NCI-H146 treated with DMSO at 0.1 percent for 48 hours (cell line): ENCODE data around the gene IFITM5.
"Not testable (repeated sequence)": the region's sequence is repeated elsewhere in the genome, so short reads cannot be mapped to it uniquely, and the experiment has no call there.

ENCODE experiments used
- DNase-seq: peaks from one replicate; lab custom pipeline; 2025; ENCODE audit not compliant: unreplicated experiment; lab: John Stamatoyannopoulos, UW

Gene IFITM5

GRCh38 chr11:299081-299891, at the start of gene IFITM5:
IFITM5 (minus strand) TSS chr11:299526; CDS start chr11:299490, 36 bp downstream.
- DNase-seq = no peak

DNA sequence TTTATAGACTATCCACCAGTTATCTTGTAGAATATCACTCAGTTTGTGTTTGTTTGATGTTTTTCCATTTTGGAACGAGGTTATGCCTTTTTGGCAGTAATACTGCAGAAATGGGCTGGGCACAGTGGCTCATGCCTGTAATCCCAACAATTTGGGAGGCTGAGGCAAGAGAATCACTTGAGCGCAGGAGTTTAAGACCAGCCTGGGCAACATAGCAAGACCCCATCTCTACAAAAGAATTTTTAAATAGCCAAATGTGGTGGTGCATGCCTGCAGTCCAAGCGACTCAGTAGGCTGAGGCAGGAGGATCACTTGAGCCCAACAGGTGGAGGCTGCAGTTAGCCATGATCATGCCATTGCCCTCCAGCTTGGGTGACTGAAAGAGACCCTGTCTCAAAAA, 47.2 kb upstream of the IFITM5 start:
- DNase-seq = no peak

DNA sequence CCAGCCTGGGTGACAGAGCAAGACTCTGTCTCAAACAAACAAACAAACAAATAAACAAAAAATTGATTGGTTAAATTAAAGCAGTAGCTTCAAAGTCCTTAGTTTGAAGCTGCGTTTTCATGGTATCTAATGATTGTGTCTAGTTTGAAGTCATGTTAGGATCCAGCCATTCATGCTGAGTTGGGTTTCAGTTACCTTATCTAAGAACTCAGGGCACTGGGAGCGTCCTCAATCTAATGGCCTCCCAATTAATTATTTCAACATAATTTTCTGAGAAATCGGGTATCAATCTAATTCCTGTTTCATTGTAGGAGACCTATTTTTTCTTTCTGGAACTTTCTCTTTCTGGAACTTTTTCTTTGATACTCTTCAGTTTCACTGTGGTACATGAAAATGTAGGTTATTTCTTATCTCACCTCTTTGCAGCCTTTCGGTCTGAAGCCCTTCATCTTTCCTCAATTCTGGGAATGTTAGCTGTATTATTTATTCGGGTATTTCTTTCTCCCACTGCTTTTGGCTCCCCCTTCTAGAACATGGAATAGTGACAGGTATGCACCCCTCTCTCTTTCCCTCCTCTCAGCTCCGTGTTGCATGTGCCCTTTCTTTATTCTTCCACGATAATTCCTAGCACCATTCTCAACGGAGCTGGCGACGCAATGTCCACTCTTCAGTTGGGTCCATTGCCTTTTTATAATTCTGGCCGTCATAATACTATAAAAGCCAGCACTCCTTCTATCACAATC, 45.7 kb upstream of the IFITM5 start:
- no peak for DNase-seq

DNA sequence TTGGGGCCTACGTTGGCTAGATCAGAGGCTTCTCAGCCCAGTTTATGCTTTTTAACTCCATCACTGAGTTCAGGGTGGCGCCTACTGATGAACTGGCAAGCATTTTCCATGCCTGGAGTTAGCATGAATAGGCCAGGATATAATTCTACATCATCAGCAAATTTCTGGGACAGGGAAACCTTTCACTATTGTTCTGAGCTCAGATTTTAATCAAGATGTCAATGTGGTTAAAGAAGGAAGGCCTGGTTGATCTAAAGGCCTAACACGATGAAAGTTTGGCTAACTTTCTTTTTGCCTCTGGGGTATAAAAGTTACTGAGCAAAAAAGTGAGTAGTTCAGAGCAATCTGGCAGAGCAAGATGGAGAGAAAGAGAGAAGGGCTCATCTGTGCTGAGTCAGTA, 43.0 kb upstream of the IFITM5 start:
- no peak for DNase-seq

DNA sequence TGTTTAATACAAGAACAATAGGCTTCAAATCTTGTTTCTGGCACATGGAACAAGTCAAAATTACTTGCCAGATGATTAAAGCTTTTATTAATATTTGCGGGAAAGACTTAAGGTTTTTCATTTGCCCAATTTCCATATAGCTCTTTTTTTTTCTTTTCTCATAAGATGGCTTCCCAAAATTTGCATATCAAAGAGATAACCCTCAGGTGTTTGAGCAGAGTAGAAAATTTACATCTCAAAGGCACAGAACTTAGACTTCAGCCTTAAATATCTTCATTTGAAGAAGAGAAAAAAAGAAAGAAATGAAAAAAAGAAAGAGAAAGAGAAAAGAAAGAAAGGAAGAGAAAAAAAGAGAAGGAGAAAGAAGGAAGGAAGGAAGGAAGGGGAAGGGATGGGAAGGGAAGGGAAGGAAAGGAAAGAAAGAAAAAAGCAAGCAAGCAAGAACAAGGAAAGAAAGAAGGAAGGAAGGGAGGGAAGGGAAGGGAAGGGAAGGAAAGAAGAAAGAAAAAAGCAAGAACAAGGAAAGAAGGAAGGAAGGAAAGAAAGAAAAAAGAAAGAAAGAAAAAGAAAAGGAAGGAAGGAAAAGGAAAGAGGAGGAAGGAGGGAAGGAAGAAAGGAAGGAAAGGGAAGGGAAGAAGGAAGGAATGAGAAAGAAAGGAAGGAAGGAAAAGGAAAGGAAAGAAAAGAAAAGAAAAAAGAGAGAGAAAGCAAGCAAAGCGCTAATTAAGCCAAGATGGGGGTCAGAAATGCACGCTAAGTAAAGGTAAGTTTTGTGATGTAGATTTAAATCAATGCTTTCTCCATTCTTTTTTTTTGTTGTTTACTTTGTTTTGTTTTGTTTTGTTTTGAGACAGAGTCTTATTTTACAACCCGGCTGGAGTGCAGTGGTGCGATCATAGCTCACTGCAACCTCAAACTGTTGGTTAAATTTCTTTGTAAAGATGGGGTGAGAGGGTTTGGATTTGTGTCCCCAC, 41.5 kb upstream of the IFITM5 start:
- DNase-seq = no peak

- DNase-seq = no peak
Measured at GRCh38 chr11:339963-340362, 40.6 kb upstream of the IFITM5 start.

DNA sequence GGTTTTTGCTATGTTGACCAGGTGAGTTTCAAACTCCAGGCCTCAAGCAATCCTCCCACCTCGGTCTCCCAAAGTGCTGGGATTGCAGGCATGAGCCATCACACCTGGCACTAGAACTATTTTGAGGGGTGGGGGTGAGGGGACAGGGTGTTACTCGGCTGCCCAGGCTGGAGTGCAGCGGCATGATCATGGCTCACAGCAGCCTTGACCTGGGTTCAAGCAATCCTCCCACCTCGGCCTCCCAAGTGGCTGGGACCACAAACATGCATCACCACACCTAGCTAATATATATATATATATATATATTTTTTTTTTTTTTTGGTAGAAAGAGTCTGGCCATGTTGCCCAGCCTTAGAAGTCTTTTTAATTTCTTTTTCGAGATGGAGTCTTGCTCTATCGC, 38.4 kb upstream of the IFITM5 start:
- DNase-seq = no peak

DNA sequence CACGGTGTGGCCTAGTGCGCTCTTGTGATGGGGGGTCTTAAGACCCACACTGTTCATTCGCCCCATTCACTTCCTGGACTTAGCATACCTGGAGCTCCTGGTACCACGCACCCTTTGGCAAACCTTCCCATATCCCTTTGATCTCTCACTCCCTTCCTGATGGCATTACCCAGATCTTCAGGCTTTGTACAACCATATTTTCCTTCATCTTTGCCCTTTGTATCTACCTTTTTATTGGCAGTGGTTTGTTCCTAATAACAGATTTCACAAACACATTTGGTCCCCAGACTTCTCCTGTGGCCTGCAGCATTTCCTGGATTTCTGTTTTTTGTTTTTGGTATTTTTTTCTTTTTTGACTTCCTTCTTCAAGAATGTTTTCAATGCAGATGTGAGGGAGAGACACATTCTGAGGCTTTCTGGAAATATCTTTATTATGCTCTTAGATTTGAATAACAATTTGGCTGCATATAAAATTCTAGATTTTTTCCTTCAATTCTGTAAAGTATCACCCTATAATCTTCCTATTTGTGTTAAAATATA, 37.4 kb upstream of the IFITM5 start:
- no peak for DNase-seq

DNA sequence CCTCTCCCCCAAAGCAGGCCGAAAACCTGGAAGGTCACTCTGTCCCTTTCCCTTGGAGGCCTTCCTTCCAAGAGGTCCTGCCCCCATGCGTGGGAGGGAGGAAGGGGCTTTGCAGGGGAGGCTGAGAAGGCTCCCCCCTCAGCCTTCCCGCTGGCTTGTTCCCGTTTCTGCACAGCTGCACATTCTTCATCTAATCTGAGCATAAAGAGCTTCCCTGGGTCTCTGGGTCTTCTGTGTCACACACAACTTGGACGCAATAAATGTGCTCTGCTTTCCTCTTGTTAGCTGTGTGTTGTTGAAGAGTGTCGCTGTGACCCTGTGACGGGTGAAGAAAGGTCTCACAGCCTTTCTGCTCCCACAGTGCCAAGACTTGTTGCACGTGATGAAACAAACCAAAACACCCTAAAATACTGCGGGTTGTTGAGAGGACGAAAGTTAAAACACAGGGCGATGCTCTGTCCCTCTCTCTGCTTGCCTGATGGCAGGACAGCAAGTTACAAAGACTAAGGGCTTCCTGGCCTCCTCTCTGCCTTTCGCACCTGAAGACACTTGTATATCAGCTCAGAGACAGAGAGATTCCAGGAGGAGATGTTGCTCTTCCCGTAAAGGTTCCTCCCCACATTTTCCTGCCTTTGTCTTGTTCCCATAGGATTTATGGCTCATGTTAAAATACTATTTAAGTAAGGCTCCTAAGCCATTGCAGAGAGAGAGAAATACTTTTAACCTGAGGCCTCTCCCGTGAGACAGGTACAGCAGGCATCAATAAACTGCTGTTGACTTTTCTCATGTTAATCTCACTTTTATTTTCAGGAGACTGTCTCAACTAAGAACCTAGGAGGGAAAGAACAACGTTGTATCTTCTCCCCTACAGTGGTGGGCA, 36.7 kb upstream of the IFITM5 start:
- no peak for DNase-seq

- DNase-seq = peak; percentile 61
Measured at GRCh38 chr11:334264-334994, 35.1 kb upstream of the IFITM5 start.

DNA sequence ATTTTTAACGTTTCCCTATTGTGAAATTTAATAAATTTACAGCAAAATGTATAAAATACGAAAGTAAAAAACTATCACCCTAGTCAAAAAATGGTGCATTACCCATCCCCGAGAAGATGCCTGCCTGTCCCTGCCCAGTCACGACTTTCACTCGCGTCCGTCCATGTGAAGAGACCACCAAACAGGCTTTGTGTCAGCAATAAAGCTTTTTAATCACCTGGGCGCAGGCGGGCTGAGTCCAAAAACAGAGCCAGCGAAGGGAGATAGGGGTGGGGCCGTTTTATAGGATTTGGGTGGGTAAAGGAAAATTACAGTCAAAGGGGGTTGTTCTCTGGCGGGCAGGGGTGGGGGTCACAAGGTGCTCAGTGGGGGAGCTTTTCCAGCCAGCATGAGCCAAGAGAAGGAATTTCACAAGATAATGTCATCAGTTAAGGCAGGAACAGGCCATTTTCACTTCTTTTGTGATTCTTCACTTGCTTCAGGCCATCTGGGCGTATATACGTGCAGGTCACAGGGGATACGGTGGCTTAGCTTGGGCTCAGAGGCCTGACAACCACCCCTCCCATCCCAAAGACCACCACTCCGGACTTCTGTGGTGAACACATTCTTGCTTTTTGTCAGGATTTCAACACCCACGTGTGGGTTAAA, 34.4 kb upstream of the IFITM5 start:
- not testable (repeated sequence) for DNase-seq

GRCh38 chr11:332651-333480, 33.5 kb upstream of the IFITM5 start:
- no peak for DNase-seq

- DNase-seq = no peak
Measured at GRCh38 chr11:331358-332060, 32.2 kb upstream of the IFITM5 start.

DNA sequence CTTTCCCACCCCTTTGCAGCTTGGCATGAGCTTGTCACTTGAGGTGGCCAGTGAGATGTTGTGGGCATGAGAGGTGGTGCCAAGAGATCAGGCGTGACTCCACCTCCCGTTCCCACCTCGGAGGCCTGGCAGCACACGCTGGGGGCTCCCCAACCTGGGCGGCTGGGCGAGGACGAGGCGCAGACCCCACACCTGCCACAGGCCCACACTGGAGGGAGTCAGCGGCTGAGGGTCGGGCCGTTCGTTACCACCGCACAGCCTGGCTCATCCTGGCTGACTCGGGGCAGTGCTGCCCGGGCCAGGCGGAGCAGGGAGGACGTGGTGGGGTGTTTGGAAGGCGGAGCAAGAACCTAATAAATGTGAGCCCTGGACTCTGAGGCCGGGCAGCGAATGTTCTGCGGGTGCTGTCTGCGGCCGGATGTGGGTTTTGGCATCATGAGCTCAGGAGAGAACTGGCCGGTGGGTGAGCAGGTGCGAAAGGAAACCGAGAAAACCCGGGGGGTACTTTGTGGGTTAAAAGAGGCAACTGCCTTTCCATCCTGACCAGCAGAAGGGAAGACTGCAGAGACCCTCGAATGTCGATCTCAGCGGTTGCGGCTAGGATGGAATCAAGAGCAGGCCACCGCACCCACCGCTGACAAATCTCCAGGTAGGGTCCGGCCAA, 31.5 kb upstream of the IFITM5 start:
- no peak for DNase-seq

DNA sequence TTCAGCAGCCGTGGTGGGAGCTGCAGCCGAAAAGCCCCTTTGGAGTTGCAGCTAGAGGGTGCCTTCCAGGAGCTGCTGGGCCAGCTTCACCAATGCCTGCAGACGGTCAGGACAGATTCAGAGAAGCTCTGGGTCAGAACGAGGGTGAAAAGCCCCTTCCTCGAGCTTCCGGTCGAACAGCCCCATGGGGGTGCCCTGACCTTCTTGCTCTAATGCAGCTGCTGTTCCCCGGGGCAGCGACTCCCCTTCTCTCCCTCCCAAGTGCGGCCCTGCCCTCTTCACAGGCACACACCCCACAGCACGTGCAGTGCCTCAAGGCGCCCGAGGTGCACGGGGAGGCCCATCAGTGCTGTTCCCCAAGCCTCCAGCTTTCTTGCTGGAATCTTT, 31.0 kb upstream of the IFITM5 start:
- no peak for DNase-seq

- no peak for DNase-seq
Measured at GRCh38 chr11:329886-330253, 30.5 kb upstream of the IFITM5 start.
